WERI-Rb-1 (cell line): ENCODE data around the gene SMYD1.

Source experiments
- DNase-seq: peaks from one replicate; pipeline ENCODE4 v3.0.0-alpha.2; 2020
- H3K27ac ChIP-seq: fragments of 250-450 bp; sonication (Bioruptor Pico); 2 replicates; pipeline ENCODE4 v1.5.1; 2020; ENCODE audit warnings: mild to moderate bottlenecking, moderate library complexity
- H3K27me3 ChIP-seq: fragments of 250-450 bp; sonication (Bioruptor Pico); 2 replicates; pipeline ENCODE4 v1.5.1; 2021; ENCODE audit warnings: mild to moderate bottlenecking, low read depth, moderate library complexity; ENCODE audit not compliant: insufficient read depth, severe bottlenecking
- H3K36me3 ChIP-seq: fragments of 250-450 bp; sonication (Bioruptor Pico); 2 replicates; pipeline ENCODE4 v1.5.1; 2020; ENCODE audit warnings: mild to moderate bottlenecking, moderate library complexity
- H3K4me3 ChIP-seq: 2 replicates; pipeline ENCODE4 v1.5.1; 2011; ENCODE audit warnings: low read depth, mild to moderate bottlenecking, control low read depth, low read length
- H3K9me3 ChIP-seq: fragments of 250-450 bp; sonication (Bioruptor Pico); 2 replicates; pipeline ENCODE4 v1.5.1; 2021; ENCODE audit warnings: mild to moderate bottlenecking, moderate library complexity; ENCODE audit not compliant: severe bottlenecking
- CTCF ChIP-seq: IDR thresholded peaks from 2 replicates; pipeline ENCODE4 v1.5.1; 2011; ENCODE audit warnings: low read depth, mild to moderate bottlenecking, control low read depth, inconsistent platforms, low read length

The SMYD1 gene

GRCh38 chr2:88058191-88058590 is 9.4 kb upstream of the SMYD1 start:
- Histone ChIP-seq H3K4me3 (no peak overlapping the region), H3K36me3 (0 out of 2 replicates have a peak, but pooled peaks cover 6% of the 10 kb centered on the region), H3K9me3 (no peaks in the 10 kb centered on the region), H3K27ac (no peak overlapping the region), H3K27me3 (no peaks in the 10 kb centered on the region)
- no peak for TF ChIP-seq CTCF
- DNase-seq: no peak

DNA sequence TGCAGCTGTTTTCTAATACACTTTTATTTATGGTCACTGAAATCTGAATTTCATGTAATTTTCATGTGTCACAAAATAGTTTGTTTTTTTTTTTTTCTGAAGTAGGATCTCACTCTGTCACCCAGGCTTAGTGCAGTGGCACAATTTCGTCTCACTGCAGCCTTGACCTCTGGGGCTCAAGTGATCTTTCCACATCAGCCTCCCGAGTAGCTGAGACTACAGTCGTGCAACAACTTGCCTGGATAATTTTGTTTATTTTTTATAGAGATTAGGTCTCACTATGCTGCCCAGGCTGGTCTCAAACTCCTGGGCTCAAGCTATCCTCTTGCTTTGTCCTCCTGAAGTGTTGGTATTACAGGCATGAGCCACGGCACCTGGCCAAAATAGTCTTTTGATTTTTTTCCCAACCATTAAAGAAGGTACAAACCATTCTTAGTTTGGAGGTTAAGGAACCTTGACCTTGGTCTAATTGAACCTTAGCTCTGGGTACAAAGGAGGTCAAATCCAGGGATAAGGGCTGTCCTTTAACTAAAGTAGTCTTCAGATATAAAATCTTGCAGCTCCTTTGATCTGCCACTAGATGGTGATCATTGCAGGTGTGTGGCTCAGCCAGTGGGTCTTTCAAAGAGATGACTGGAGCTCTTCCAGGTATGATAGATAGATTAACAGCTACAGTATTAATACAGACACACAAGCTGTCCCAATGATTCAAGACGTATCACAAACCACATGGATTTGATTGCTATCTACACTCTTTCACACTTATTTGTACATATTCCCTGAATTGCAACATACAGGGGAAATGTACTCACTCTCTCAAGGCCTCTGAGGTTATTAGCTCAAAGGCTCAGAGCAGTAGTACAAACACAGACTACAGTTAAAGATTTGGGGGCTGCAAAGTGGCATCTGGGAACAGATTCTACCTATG is 7.4 kb upstream of the SMYD1 start:
- peak; percentile 68 for TF ChIP-seq CTCF
- Histone ChIP-seq H3K36me3 (no peaks in the 10 kb centered on the region), H3K4me3 (no peak overlapping the region), H3K27ac (no peak overlapping the region), H3K27me3 (no peaks in the 10 kb centered on the region), H3K9me3 (no peaks in the 10 kb centered on the region)
- peak; percentile 26 for DNase-seq

- no peak for DNase-seq
- H3K36me3 ChIP-seq: no peaks in the 10 kb centered on the region
- no peak for TF ChIP-seq CTCF
Observed at GRCh38 chr2:88060907-88061275, 6.7 kb upstream of the SMYD1 start.

DNA sequence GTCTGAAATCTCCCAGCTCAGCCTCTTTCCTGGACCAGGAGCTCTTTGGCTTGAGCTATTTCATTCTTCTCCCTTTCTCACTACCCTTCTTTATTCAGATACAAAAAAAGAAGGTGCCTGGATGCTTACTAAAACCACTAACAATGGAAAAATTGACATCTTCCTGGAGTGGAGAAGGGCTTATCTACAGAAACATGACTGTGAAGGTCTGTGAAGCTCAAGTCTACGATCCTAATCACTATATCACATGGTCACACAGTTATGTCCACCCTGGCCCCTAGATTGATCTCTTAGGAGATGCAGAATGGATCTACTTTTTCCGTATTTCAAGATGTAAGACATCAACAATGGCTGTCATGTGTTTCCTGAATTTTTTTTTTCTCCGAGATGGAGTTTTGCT is 6.3 kb upstream of the SMYD1 start:
- H3K9me3 ChIP-seq: no peaks in the 10 kb centered on the region
- no peak overlapping the region for H3K27ac ChIP-seq
- no peaks in the 10 kb centered on the region for H3K36me3 ChIP-seq
- DNase-seq: no peak
- H3K27me3 ChIP-seq: no peaks in the 10 kb centered on the region
- no peak overlapping the region for H3K4me3 ChIP-seq
- TF ChIP-seq CTCF: no peak

More at GRCh38 chr2:88060907-88061275, 6.7 kb upstream of the SMYD1 start:
- H3K27me3 ChIP-seq: no peaks in the 10 kb centered on the region
- no peak overlapping the region for H3K4me3 ChIP-seq
- H3K9me3 ChIP-seq: no peaks in the 10 kb centered on the region
- no peak overlapping the region for H3K27ac ChIP-seq

DNA sequence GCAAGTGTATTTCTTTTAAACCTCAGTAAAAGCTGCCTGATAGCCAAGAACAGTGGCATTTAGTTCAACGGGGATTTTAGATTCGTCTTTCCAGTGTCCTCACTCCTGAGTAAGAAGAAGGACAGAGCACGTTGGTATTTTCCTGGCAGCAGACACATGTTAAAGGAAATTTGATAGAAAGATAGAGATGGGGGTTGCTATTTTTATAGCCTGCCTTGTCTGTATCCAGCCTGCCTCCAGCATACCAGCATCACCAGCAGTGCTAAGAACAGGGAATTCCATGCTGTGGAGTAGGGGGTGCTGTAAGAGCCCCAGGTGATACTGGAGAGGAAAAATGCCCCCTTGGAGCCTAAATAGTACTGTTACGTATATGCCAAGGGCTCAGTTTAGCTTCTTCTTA is 1.1 kb upstream of the SMYD1 start:
- no peak for TF ChIP-seq CTCF
- Histone ChIP-seq H3K27me3 (peaks cover 4% of the 10 kb centered on the region), H3K36me3 (no peaks in the 10 kb centered on the region), H3K27ac (no peak overlapping the region), H3K4me3 (no peak overlapping the region), H3K9me3 (no peaks in the 10 kb centered on the region)
- DNase-seq: no peak
